ENCODE measurements around the gene LRRC4. TPM values are rescaled to one million over a fixed set of nuclear protein-coding genes. Genes with fewer than 3 reads are reported as not detected.

The LRRC4 gene
- total RNA-seq, 2 experiments from 2014 or later = 1.1 to 1.6 TPM

DNA sequence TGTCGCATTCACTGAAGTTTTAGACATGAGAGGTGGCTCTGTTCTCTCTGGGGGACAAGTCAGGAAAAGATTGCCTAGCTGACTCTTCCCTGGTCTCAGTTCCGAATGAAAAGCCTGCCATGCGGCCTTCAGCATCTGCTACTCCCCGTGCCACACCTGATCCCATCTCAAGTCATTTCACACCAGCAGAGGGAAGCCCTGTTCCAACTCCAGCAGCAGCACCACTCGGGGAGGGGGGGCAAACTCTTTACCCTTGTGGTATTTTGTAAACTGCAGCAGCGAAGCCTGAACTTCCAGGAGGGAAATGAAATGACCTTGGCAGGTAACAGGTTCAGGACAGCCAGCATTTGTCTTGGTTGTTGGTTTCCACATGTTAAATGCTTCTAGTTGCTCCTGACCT, 13.8 kb downstream of the LRRC4 start:
- CTCF ChIA-PET = no interaction called here
- H3K36me3 Mint-ChIP-seq (ENCODE audit: low read depth) = peaks cover 35% of the 10 kb centered on the region
- intact Hi-C loops (cut with DNase I, micrococcal nuclease) = no loop called here

DNA sequence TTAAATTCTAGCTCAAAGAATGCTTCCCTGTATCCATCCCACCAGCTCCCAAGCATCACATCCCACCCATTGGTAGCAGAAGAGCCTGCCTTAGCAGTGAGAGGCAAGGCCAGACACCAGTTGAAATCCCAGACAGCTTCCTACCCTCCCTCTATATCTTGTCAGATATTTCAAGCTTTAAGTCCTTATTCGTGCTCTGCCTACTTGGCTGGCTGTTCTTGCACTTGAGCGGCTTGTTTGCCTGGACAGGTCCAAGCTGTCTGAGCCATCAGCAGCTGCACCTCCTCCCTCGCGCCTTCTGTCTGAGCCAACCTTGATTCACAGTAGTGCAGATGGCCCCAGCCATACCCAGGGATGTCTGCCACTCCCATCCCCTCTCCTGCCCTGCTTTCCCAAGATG, 16.4 kb downstream of the LRRC4 start:
- peaks cover 30% of the 10 kb centered on the region for H3K36me3 Mint-ChIP-seq (ENCODE audit: low read depth)
- H3K27ac Mint-ChIP-seq = no peak overlapping the region

More for the DNA sequence above, 13.8 kb downstream of the LRRC4 start:
- TF ChIP-seq, protein P1, sequence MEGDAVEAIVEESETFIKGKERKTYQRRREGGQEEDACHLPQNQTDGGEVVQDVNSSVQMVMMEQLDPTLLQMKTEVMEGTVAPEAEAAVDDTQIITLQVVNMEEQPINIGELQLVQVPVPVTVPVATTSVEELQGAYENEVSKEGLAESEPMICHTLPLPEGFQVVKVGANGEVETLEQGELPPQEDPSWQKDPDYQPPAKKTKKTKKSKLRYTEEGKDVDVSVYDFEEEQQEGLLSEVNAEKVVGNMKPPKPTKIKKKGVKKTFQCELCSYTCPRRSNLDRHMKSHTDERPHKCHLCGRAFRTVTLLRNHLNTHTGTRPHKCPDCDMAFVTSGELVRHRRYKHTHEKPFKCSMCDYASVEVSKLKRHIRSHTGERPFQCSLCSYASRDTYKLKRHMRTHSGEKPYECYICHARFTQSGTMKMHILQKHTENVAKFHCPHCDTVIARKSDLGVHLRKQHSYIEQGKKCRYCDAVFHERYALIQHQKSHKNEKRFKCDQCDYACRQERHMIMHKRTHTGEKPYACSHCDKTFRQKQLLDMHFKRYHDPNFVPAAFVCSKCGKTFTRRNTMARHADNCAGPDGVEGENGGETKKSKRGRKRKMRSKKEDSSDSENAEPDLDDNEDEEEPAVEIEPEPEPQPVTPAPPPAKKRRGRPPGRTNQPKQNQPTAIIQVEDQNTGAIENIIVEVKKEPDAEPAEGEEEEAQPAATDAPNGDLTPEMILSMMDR (IDR thresholded peaks at IDR 0.05) = no peak
- ATAC-seq (ENCODE audit: poor library complexity) (no peak), DNase-seq (no peak)
- no peaks in the 10 kb centered on the region for H3K4me1 Mint-ChIP-seq (ENCODE audit: low read depth)
- Histone ChIP-seq H3K27me3 (ENCODE audit: control insufficient read depth in 1 of 2, insufficient read depth in 2 of 2, low read length in 2 of 2) (no peaks in the 10 kb centered on the region), H3K9me3 (ENCODE audit: control insufficient read depth in 1 of 2, insufficient read depth in 1 of 2, low read length in 2 of 2) (no peaks in the 10 kb centered on the region), H3K4me1 (ENCODE audit: insufficient read depth, low read length) (no peaks in the 10 kb centered on the region), H3K4me3 (ENCODE audit: low read length) (no peak overlapping the region), H3K36me3 (ENCODE audit: insufficient read depth, low read length) (peaks cover 25% of the 10 kb centered on the region), H3K27ac (ENCODE audit: low read depth in 1 of 2, low read length in 2 of 2) (no peak overlapping the region)
- no peaks in the 10 kb centered on the region for H3K9me3 Mint-ChIP-seq
- no peak overlapping the region for H3K27ac Mint-ChIP-seq
- no peaks in the 10 kb centered on the region for H3K27me3 Mint-ChIP-seq
- H3K4me3 Mint-ChIP-seq = no peak overlapping the region
- POLR2A ChIA-PET = no interaction called here

DNA sequence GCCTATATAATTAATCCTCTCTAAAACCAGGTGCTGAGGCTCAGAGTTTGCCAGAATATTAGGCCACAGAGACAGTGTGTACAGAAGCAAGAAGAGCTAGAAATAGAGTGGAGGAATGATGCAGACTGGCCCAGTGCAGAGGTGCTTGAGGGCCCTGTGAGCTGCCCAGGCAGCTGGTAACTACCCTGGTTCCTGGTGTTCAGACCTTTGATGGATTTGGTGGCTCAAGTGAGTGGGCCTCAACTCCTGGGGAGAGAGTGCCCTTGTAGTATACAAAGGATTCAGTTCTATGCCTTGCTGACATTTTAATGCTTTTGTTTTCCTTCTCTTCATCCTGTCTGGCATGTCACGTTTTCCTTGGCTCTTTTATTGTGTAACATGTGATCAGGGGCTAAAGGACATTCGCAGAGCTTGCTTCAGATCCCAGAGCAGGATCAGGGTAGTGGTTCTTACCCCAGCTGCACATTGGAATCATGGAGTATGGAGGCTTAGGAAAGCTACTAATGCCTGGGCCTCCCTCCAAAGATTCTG, 20.0 kb downstream of the LRRC4 start:
- Histone ChIP-seq H3K27ac (ENCODE audit: low read depth in 1 of 2, low read length in 2 of 2) (no peak overlapping the region), H3K9me3 (ENCODE audit: control insufficient read depth in 1 of 2, insufficient read depth in 1 of 2, low read length in 2 of 2) (no peaks in the 10 kb centered on the region), H3K4me3 (ENCODE audit: low read length) (no peak overlapping the region), H3K27me3 (ENCODE audit: control insufficient read depth in 1 of 2, insufficient read depth in 2 of 2, low read length in 2 of 2) (no peaks in the 10 kb centered on the region), H3K36me3 (ENCODE audit: insufficient read depth, low read length) (peaks cover 16% of the 10 kb centered on the region), H3K4me1 (ENCODE audit: insufficient read depth, low read length) (no peaks in the 10 kb centered on the region)
- Mint-ChIP-seq H3K27ac (no peak overlapping the region), H3K36me3 (ENCODE audit: low read depth) (peaks cover 29% of the 10 kb centered on the region), H3K27me3 (no peaks in the 10 kb centered on the region), H3K4me1 (ENCODE audit: low read depth) (no peaks in the 10 kb centered on the region), H3K4me3 (no peak overlapping the region), H3K9me3 (no peaks in the 10 kb centered on the region)
- ChIA-PET CTCF (no interaction called here), POLR2A (no interaction called here)
- TF ChIP-seq, protein P1 (IDR thresholded peaks at IDR 0.05) = no peak
- ATAC-seq (ENCODE audit: poor library complexity) (no peak), DNase-seq (no peak)
- intact Hi-C loops (cut with DNase I, micrococcal nuclease) = no loop called here

More for the DNA sequence above, 16.4 kb downstream of the LRRC4 start:
- H3K27me3 ChIP-seq (ENCODE audit: control insufficient read depth in 1 of 2, insufficient read depth in 2 of 2, low read length in 2 of 2) = no peaks in the 10 kb centered on the region
- H3K9me3 Mint-ChIP-seq = no peaks in the 10 kb centered on the region
- ATAC-seq (ENCODE audit: poor library complexity) = no peak
- no peaks in the 10 kb centered on the region for H3K4me1 Mint-ChIP-seq (ENCODE audit: low read depth)
- no peaks in the 10 kb centered on the region for H3K27me3 Mint-ChIP-seq
- ChIA-PET POLR2A (no interaction called here), CTCF (no interaction called here)
- peaks cover 27% of the 10 kb centered on the region for H3K36me3 ChIP-seq (ENCODE audit: insufficient read depth, low read length)
- no peak for DNase-seq
- intact Hi-C loops (cut with DNase I, micrococcal nuclease) = no loop called here
- no peaks in the 10 kb centered on the region for H3K9me3 ChIP-seq (ENCODE audit: control insufficient read depth in 1 of 2, insufficient read depth in 1 of 2, low read length in 2 of 2)
- no peaks in the 10 kb centered on the region for H3K4me1 ChIP-seq (ENCODE audit: insufficient read depth, low read length)
- TF ChIP-seq, protein P1 (IDR thresholded peaks at IDR 0.05) = no peak
- no peak overlapping the region for H3K4me3 Mint-ChIP-seq
- no peak overlapping the region for H3K27ac ChIP-seq (ENCODE audit: low read depth in 1 of 2, low read length in 2 of 2)
- no peak overlapping the region for H3K4me3 ChIP-seq (ENCODE audit: low read length)

All from CD4-positive, alpha-beta T cell (primary cell).